ENCODE data around the gene COG4.

DNA sequence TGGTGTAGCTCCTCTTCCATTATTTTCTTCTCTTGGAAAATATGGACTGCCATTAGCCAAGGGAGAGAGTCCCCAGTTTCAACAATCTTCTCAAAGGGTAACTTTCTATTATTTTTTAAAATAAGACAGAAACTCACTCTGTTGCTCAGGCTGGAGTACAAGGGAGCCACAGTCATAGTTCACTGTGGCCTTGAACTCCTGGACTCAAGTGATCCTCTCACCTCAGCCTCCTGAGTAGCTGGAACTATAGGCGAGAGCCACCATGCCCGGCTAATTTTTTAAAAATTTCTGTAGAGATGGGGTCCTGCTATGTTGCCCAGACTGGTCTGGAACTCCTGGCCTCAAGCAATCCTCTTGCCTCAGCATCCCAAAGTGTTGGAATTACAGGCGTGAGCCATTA lies 13.1 kb downstream of the COG4 start:
- TF ChIP-seq, protein P1, sequence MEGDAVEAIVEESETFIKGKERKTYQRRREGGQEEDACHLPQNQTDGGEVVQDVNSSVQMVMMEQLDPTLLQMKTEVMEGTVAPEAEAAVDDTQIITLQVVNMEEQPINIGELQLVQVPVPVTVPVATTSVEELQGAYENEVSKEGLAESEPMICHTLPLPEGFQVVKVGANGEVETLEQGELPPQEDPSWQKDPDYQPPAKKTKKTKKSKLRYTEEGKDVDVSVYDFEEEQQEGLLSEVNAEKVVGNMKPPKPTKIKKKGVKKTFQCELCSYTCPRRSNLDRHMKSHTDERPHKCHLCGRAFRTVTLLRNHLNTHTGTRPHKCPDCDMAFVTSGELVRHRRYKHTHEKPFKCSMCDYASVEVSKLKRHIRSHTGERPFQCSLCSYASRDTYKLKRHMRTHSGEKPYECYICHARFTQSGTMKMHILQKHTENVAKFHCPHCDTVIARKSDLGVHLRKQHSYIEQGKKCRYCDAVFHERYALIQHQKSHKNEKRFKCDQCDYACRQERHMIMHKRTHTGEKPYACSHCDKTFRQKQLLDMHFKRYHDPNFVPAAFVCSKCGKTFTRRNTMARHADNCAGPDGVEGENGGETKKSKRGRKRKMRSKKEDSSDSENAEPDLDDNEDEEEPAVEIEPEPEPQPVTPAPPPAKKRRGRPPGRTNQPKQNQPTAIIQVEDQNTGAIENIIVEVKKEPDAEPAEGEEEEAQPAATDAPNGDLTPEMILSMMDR (IDR thresholded peaks at IDR 0.05) = no peak
- TF ChIP-seq, protein P2, sequence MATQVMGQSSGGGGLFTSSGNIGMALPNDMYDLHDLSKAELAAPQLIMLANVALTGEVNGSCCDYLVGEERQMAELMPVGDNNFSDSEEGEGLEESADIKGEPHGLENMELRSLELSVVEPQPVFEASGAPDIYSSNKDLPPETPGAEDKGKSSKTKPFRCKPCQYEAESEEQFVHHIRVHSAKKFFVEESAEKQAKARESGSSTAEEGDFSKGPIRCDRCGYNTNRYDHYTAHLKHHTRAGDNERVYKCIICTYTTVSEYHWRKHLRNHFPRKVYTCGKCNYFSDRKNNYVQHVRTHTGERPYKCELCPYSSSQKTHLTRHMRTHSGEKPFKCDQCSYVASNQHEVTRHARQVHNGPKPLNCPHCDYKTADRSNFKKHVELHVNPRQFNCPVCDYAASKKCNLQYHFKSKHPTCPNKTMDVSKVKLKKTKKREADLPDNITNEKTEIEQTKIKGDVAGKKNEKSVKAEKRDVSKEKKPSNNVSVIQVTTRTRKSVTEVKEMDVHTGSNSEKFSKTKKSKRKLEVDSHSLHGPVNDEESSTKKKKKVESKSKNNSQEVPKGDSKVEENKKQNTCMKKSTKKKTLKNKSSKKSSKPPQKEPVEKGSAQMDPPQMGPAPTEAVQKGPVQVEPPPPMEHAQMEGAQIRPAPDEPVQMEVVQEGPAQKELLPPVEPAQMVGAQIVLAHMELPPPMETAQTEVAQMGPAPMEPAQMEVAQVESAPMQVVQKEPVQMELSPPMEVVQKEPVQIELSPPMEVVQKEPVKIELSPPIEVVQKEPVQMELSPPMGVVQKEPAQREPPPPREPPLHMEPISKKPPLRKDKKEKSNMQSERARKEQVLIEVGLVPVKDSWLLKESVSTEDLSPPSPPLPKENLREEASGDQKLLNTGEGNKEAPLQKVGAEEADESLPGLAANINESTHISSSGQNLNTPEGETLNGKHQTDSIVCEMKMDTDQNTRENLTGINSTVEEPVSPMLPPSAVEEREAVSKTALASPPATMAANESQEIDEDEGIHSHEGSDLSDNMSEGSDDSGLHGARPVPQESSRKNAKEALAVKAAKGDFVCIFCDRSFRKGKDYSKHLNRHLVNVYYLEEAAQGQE (IDR thresholded peaks at IDR 0.05; ENCODE audit: insufficient read depth in 1 of 2, low read depth in 2 of 2, low read length in 1 of 2) = no peak
